Measurements from ENCODE around the gene CCDC57.

Gene CCDC57

GRCh38 chr17:82186221-82186620 is 26.4 kb downstream of the CCDC57 start:
- no peak overlapping the region for H3K4me3 ChIP-seq (ENCODE audit: low read depth, low read length)
- no peak for DNase-seq (ENCODE audit: low read depth)
- no peak for TF ChIP-seq CTCF (IDR thresholded peaks at IDR 0.05; ENCODE audit: low read depth, low read length, missing control alignments)

GRCh38 chr17:82184761-82185160 is 27.9 kb downstream of the CCDC57 start:
- DNase-seq (ENCODE audit: low read depth), result no peak
- TF ChIP-seq CTCF (IDR thresholded peaks at IDR 0.05; ENCODE audit: low read depth, low read length, missing control alignments), result no peak
- H3K4me3 ChIP-seq (ENCODE audit: low read depth, low read length), result no peak overlapping the region

- no peak for TF ChIP-seq CTCF (IDR thresholded peaks at IDR 0.05; ENCODE audit: low read depth, low read length, missing control alignments)
- DNase-seq (ENCODE audit: low read depth), result no peak
- no peak overlapping the region for H3K4me3 ChIP-seq (ENCODE audit: low read depth, low read length)
Observed at GRCh38 chr17:82180776-82181528, 31.7 kb downstream of the CCDC57 start.

GRCh38 chr17:82179946-82180475 is 32.6 kb downstream of the CCDC57 start:
- no peak for DNase-seq (ENCODE audit: low read depth)
- H3K4me3 ChIP-seq (ENCODE audit: low read depth, low read length), result no peak overlapping the region
- no peak for TF ChIP-seq CTCF (IDR thresholded peaks at IDR 0.05; ENCODE audit: low read depth, low read length, missing control alignments)

GRCh38 chr17:82179412-82179811 is 33.2 kb downstream of the CCDC57 start:
- DNase-seq (ENCODE audit: low read depth), result no peak
- H3K4me3 ChIP-seq (ENCODE audit: low read depth, low read length), result no peak overlapping the region
- no peak for TF ChIP-seq CTCF (IDR thresholded peaks at IDR 0.05; ENCODE audit: low read depth, low read length, missing control alignments)

GRCh38 chr17:82178499-82179261 is 34.0 kb downstream of the CCDC57 start:
- no peak overlapping the region for H3K4me3 ChIP-seq (ENCODE audit: low read depth, low read length)
- no peak for DNase-seq (ENCODE audit: low read depth)
- no peak for TF ChIP-seq CTCF (IDR thresholded peaks at IDR 0.05; ENCODE audit: low read depth, low read length, missing control alignments)

Measured in GM12864 (cell line).